ENCODE measurements around the gene LHX1. TPM values are rescaled to one million over a fixed set of nuclear protein-coding genes. Genes with fewer than 3 reads are reported as not detected.

LHX1 gene
- total RNA-seq, 1 donor from 2014 or later: not detected

DNA sequence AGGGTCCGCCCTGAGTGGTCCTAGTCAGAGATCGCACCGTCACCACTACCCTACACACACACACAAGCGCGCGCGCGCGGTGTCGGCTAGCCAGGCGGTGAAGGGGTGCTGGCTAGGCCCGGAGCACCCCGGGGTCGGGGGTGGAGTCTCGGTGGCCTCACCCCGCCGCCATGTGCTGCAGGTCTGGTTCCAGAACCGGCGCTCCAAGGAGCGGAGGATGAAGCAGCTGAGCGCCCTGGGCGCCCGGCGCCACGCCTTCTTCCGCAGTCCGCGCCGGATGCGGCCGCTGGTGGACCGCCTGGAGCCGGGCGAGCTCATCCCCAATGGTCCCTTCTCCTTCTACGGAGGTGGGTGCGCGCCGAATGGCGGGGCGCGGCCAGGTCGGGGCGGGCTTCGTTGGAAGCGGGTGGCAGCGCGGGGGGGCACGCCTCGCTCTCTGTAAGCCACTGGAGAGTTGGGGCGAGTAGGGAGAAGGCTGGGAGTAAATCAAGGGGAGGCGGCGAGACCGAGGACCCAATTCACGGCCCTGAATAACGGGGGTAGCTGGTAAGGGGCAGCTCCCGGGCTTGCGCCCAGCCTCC is 4.8 kb downstream of the LHX1 start:
- DNase-seq (no peak), ATAC-seq (peak in 1 of 2 donors; percentile 21)
- Histone ChIP-seq H3K27ac (no peak overlapping the region), H3K4me3 (no peak overlapping the region), H3K36me3 (no peaks in the 10 kb centered on the region), H3K27me3 (ENCODE audit: low read depth) (peaks cover 100% of the 10 kb centered on the region), H3K4me1 (peaks cover 32% of the 10 kb centered on the region), H3K9me3 (no peaks in the 10 kb centered on the region)
- TF ChIP-seq, protein P1, sequence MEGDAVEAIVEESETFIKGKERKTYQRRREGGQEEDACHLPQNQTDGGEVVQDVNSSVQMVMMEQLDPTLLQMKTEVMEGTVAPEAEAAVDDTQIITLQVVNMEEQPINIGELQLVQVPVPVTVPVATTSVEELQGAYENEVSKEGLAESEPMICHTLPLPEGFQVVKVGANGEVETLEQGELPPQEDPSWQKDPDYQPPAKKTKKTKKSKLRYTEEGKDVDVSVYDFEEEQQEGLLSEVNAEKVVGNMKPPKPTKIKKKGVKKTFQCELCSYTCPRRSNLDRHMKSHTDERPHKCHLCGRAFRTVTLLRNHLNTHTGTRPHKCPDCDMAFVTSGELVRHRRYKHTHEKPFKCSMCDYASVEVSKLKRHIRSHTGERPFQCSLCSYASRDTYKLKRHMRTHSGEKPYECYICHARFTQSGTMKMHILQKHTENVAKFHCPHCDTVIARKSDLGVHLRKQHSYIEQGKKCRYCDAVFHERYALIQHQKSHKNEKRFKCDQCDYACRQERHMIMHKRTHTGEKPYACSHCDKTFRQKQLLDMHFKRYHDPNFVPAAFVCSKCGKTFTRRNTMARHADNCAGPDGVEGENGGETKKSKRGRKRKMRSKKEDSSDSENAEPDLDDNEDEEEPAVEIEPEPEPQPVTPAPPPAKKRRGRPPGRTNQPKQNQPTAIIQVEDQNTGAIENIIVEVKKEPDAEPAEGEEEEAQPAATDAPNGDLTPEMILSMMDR (IDR thresholded peaks at IDR 0.05): no peak
- intact Hi-C loops (cut with DNase I): no loop called here

DNA sequence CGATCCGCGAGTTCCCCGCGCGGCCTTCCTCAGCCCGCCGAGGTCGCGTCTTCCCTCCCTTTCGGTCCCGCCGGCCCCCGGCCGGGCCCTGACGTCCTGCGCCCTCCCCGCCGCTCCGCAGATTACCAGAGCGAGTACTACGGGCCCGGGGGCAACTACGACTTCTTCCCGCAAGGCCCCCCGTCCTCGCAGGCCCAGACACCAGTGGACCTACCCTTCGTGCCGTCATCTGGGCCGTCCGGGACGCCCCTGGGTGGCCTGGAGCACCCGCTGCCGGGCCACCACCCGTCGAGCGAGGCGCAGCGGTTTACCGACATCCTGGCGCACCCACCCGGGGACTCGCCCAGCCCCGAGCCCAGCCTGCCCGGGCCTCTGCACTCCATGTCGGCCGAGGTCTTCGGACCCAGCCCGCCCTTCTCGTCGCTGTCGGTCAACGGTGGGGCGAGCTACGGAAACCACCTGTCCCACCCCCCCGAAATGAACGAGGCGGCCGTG is 5.4 kb downstream of the LHX1 start:
- DNase-seq (no peak), ATAC-seq (no peak)
- Histone ChIP-seq H3K27me3 (ENCODE audit: low read depth) (peaks cover 100% of the 10 kb centered on the region), H3K4me1 (peaks cover 28% of the 10 kb centered on the region), H3K4me3 (no peak overlapping the region), H3K9me3 (no peaks in the 10 kb centered on the region), H3K36me3 (no peaks in the 10 kb centered on the region), H3K27ac (no peak overlapping the region)
- TF ChIP-seq, protein P1 (IDR thresholded peaks at IDR 0.05): no peak
- intact Hi-C loops (cut with DNase I): no loop called here

DNA sequence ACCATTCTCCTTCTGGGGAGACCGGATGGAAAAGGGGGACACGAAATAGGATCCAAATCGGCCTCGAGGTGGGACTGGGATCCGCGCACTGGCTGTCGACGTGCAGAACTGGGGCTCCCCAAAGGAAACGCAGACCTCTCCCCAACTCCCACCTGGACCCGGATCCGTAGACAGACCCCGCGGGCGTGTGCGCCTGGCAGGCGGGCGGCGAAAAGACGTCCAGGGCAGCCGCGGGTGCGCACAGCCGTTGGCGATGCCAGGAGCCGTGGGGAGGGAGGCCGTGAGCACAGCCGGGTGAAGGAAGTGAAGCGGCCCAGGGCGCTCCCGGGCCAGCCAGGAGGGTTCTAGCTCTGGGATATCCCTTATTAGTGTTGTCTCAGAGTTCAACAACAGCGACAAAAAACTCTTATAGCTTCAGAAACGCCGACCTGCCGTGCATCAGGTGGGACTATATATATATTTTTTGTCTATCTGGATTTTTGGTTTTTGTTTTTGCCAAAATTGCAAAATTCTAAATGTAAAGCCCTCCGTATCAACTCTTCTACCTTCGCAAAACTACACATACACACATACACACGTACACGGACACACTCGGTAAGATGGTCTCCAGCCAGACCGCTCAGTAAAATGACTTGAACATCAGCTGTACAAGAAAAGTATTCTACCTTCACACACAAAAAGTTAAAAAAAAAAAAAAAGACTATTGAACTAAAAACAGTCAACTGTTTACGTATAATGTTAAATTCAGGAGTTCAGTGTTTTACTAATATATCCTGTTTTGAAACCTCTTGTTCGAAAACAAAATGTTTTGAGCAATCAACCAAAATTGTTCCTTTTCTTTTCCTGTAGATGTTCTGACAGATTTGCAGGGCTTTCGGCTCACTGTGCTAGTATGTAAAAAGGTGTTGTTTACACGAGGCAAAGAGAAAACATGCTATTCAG is 6.2 kb downstream of the LHX1 start:
- Histone ChIP-seq H3K9me3 (no peaks in the 10 kb centered on the region), H3K27ac (no peak overlapping the region), H3K4me1 (peaks cover 28% of the 10 kb centered on the region), H3K27me3 (ENCODE audit: low read depth) (peaks cover 92% of the 10 kb centered on the region), H3K36me3 (no peaks in the 10 kb centered on the region), H3K4me3 (no peak overlapping the region)
- DNase-seq: no peak
- TF ChIP-seq, protein P1 (IDR thresholded peaks at IDR 0.05): no peak
- no peak for ATAC-seq
- intact Hi-C loops (cut with DNase I): no loop called here

DNA sequence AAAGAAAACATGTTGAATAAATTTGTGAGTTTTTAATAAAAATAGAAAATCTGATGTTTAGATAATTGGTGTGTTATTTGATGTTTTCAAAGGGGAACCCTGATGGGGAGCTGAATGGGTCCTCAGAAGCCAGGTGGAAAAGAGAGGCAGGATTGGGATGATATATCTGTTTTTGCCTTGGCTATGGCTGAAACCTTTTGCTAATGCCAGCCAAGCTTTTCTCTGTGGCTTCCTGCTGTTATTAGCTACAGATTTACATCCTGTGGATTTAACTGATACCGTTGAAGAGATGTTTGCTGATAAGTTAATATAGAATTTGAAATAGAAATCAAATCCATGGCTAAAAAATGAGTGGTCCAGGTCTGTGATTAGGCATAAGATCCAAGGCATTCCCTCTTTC is 7.3 kb downstream of the LHX1 start:
- H3K36me3 ChIP-seq: no peaks in the 10 kb centered on the region
- ATAC-seq (no peak), DNase-seq (no peak)
- peaks cover 24% of the 10 kb centered on the region for H3K4me1 ChIP-seq
- H3K9me3 ChIP-seq: no peaks in the 10 kb centered on the region
- intact Hi-C loops (cut with DNase I): no loop called here
- H3K4me3 ChIP-seq: no peak overlapping the region
- no peak overlapping the region for H3K27ac ChIP-seq
- TF ChIP-seq, protein P1 (IDR thresholded peaks at IDR 0.05): no peak
- peaks cover 82% of the 10 kb centered on the region for H3K27me3 ChIP-seq (ENCODE audit: low read depth)

DNA sequence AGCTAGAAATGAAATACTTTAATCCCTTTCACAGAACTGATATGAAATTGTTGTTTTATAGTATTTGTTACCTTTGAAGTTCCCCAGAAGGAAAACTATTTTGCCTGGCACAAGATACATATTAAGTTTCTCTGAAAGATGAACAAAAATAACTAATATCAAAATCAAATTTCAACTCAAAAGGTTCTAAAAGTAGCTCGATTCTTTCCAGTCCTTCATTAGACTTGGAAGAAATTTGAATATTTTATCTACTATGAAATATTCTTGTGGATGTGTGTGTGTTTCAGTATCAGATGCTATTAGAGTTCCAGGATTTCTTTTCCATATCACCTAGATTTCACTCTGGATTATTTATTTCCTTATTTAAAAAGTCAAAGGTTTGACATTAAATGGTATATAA is 7.9 kb downstream of the LHX1 start:
- ATAC-seq: no peak
- intact Hi-C loops (cut with DNase I): no loop called here
- H3K27ac ChIP-seq: no peak overlapping the region
- H3K36me3 ChIP-seq: no peaks in the 10 kb centered on the region
- H3K27me3 ChIP-seq (ENCODE audit: low read depth): peaks cover 76% of the 10 kb centered on the region
- H3K4me3 ChIP-seq: no peak overlapping the region
- H3K4me1 ChIP-seq: peaks cover 30% of the 10 kb centered on the region
- H3K9me3 ChIP-seq: no peaks in the 10 kb centered on the region
- no peak for DNase-seq
- TF ChIP-seq, protein P1 (IDR thresholded peaks at IDR 0.05): no peak

All from lower lobe of right lung (tissue), 2 donors.